GF-D8 (cell line): ENCODE results near the gene GRIK2.

Experiments used
- DNase-seq: peaks from one replicate; lab custom pipeline; 2025; lab: John Stamatoyannopoulos, UW

GRIK2 gene

GRCh38 chr6:101784094-101784493, 390.6 kb downstream of the GRIK2 start:
- DNase-seq = no peak

- DNase-seq = no peak
Observed at GRCh38 chr6:101799531-101799930, 406.0 kb downstream of the GRIK2 start.

GRCh38 chr6:101800598-101800997, 407.1 kb downstream of the GRIK2 start:
- DNase-seq = no peak

- DNase-seq = no peak
Observed at GRCh38 chr6:101803136-101803535, 409.6 kb downstream of the GRIK2 start.

GRCh38 chr6:101806241-101806640, 412.7 kb downstream of the GRIK2 start:
- no peak for DNase-seq

- no peak for DNase-seq
Observed at GRCh38 chr6:101811108-101811507, 417.6 kb downstream of the GRIK2 start.

GRCh38 chr6:101816716-101817115, 423.2 kb downstream of the GRIK2 start:
- no peak for DNase-seq

GRCh38 chr6:101818051-101818450, 424.5 kb downstream of the GRIK2 start:
- DNase-seq = no peak

- DNase-seq = no peak
Observed at GRCh38 chr6:101824551-101825345, 431.2 kb downstream of the GRIK2 start.

GRCh38 chr6:101826269-101826668, 432.8 kb downstream of the GRIK2 start:
- no peak for DNase-seq

GRCh38 chr6:101826678-101827077, 433.2 kb downstream of the GRIK2 start:
- no peak for DNase-seq

GRCh38 chr6:101830501-101831031, 437.1 kb downstream of the GRIK2 start:
- no peak for DNase-seq

- DNase-seq = no peak
Observed at GRCh38 chr6:101832371-101832770, 438.9 kb downstream of the GRIK2 start.

GRCh38 chr6:101840100-101840499, 446.6 kb downstream of the GRIK2 start:
- DNase-seq = no peak

- no peak for DNase-seq
Observed at GRCh38 chr6:101845172-101845571, 451.7 kb downstream of the GRIK2 start.

- DNase-seq = no peak
Observed at GRCh38 chr6:101845621-101846020, 452.1 kb downstream of the GRIK2 start.

GRCh38 chr6:101847690-101848089, 454.2 kb downstream of the GRIK2 start:
- no peak for DNase-seq

- no peak for DNase-seq
Observed at GRCh38 chr6:101851911-101852310, 458.4 kb downstream of the GRIK2 start.

GRCh38 chr6:101853231-101854085, 459.9 kb downstream of the GRIK2 start:
- DNase-seq = no peak

GRCh38 chr6:101876431-101876830, 482.9 kb downstream of the GRIK2 start:
- DNase-seq = no peak

GRCh38 chr6:101878554-101879276, 485.2 kb downstream of the GRIK2 start:
- no peak for DNase-seq

GRCh38 chr6:101879782-101880181, 486.3 kb downstream of the GRIK2 start:
- no peak for DNase-seq
